A172 (cell line): ENCODE data around the gene DIP2A. TPM values are rescaled to one million over a fixed set of nuclear protein-coding genes. Genes with fewer than 3 reads are reported as not detected.
A peak's percentile ranks its signal among the peaks of the same experiment; 100 is the strongest.

Source experiments
- DNase-seq: peaks from one replicate; pipeline ENCODE4 v3.0.0-alpha.2; 2015; ENCODE audit warnings: low spot score
- total RNA-seq: library from RNA; depleted of rRNA; stranded (reverse); fragments of >200 nt; shearing (Covaris generic); gene quantifications from 2 replicates; pipeline ENCODE4 v1.2.3, GENCODE V29; 2014

DIP2A gene
- total RNA-seq, 1 experiment from 2014 or later, result 8.9 TPM

DNA sequence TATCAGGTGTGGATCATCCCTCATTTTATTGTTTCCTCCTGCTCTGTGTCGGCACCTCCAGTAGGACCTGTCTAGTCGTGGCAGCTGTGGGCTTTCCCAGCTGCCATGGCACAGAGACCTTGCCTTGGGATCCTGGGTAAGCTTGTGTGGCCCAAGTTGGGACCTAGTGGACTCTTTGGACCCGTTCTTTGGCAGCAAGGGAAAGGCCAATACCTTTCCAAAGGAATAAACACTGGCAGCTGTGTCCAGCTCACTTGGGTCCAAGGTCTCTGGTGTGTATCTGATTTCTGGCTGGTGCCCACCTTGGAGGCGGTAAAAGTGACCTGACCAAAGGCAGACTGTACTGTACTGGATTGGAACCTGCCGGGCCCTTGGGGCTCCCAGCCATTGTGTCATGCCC lies 21.8 kb downstream of the DIP2A start:
- DNase-seq, result no peak

DNA sequence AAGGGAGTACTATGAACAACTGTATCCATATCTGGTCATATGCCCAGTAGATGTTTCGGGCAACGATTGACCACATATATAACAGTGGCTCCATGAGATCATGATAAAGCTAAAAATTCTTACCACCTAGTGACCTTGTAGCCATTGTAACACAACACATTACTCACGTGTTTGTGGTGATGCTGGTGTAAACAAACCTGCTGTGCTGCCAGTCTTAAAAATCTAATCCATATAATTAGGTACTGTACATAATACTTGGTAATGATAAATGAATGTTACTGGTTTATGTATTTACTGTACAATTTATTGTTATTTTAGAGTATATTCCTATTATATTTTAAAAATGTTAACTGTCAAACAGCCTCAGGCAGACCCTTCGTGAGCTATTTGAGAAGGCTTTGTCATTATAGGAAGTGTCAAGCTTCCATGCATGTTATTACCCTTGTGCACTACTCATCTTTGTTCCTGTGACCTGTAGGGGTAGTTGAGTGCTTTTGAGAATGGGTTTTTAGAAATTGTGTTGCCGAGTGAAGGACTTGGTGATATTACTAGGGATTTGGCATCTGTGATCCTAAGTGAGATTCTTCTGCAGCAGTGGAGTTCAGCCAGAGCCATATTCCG lies 23.6 kb downstream of the DIP2A start:
- no peak for DNase-seq

DNA sequence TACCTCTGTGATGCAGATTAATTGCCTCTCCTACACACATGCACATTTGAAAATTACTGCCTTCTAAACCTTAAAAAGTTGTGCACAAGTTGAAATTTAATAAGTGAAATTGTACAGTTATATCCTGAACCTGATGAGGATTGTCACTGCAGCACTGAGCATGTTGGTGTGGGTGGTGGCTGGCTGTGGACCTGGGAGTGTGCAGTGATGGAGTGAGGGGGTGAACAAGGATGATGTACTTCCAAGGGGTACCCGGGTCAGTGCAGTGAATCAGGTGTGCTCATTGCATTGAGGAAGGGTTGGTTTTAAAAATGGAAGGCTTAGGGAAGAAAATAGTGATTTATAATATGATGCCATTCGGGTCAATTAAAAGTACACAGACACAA lies 24.1 kb downstream of the DIP2A start:
- DNase-seq, result no peak

DNA sequence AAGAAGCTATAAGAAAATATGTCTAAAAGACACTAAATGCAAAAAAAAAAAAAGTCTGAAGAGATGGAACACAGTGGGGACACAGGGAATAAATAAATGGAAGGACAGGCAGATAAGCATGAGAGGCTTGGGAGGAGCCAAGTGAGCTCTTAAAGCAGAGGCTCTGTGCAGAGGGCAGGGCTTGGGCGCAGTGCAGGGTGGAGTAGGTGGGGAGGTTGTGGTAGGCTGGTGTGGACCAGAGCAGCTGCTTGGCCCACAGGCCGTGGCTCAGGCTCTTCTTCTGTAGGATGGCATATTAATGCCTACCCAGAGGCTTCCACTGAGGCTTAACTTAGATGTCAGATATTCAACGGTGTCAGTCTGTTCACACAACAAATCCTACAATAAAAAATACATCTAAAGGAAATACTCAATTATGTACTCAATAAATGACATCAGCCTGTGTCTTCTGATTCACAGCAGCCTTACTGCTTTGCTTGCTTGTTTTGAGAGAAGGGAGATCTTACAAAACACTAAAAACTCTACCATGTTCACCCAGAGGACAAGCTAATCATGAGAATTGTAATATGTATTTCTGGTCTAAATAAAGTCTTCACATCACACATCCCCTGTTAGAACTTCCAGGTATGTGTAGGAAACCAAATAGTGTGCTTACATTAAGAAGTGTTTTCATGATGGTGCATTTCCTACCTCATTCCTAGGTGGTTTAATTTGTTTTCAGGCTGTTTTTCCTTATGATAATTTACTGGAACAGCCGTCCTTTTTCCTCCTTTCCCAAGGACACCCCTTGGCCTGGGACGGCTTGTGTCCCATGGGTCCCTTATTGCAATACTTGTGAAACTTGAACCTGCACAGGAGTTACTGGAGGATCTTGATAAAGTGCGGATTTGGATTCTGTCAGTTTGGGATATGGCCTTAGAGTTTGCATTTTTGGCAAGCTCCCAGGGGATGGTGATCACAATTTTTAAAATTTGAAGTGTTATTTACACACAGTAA lies 24.9 kb downstream of the DIP2A start:
- no peak for DNase-seq

DNA sequence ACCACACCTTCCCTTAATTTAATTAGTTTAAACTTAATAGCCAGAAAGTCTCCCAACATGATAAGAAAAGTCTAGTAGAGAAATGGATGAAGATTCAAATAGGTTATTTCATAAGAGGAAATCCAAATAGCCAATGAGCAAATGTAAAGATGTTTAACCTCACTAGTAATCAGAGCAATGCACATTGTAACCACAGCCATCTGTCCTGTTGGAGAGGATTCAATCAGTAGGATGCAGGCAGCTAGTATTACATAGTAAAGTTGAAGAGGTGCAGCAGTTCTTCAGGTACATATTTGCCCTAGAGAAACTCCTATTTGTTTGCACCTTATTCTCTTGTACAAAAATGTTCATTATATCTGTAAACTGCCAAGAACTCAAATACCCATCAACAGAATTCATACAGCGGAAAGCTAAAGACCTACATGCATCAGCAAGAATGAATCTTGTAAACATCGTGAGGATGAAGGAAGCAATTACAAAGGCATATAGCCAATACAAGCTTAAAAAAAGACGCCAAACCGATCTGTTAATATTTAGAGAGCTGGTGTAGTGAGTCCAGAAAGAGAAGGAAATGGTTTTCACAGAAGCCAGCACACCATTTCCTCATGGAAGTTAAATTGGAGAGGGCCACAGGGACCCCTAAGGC lies 27.9 kb downstream of the DIP2A start:
- DNase-seq, result no peak

DNA sequence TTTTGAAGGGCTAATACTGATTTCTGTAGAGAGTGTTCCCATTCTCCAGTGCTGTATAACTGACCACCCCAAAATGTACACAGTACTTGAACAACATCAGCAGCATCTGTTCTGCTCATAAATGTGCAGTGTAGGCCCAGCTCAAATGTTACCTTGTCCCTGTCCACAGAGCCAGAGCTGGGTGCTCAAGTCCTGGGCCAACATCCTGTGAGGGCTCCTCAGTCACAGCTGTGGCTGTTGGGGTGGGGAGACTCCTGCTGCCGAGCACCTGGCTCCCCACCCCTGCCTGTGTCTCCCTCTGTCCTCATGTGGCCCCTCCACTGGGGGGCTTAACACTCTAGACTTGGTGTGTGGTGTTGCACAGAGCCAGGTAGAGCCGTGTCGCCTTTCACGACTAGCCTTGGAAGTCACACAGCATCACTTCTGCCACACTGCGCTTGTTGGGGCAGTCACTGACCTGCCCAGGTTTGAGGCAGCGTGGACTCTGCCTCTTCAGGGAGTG lies 30.5 kb downstream of the DIP2A start:
- DNase-seq, result no peak

DNA sequence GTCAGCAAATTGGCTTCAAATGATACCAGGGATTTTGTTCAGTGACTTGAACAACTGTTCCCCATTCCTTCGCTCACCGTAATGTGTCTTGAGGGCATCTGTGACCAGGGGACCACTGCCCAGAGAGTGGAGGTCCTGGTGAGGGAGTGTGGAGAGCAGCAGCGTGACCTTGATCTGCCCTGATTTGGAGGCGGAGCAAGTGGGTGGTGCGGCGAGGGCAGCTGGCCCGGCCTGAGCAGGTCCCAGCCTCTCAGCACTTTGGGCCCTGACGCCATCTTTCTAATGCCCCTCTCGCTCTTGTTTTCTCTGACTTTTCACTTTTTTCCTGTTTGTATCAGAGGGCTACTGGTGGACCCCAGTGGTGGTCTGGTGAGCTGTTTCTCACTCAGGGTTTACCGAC lies 31.1 kb downstream of the DIP2A start:
- DNase-seq, result no peak

DNA sequence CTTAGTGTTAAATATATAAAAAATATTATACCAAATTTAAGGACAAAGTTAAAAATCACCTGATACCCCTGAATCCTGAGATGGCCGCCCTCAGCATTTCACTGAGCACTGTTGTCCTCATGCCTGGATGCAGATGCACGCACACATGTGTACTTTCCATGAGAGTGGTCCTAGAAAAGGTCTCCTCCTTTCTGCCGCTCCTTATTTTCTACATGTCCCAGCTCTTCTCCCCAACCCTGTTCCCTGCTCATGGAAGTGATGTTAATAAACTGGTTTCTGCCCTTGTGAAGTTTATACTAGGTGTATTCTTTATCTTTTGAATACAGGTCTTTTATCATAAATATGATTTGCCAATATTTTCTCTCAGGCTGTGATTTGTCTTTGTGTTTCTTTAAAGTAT lies 32.9 kb downstream of the DIP2A start:
- DNase-seq, result no peak

DNA sequence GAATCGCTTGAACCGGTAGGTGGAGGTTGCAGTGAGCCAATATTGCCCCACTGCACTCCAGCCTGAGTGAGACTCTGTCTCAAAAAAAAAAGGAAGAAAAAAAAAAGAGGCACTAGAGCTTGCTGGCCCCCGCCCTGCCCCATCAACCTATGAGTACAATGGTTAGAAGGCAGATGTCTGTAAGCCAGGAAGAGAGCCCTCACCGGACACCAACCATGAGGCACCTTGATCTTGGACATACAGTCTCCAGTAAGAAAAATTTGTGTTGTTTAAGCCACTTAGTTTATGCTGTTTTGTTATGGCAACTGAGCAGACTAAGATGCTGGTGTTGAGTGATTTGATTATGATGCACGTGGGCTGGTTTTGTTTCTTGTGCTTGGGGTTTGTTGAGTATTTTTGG lies 34.2 kb downstream of the DIP2A start:
- no peak for DNase-seq

DNA sequence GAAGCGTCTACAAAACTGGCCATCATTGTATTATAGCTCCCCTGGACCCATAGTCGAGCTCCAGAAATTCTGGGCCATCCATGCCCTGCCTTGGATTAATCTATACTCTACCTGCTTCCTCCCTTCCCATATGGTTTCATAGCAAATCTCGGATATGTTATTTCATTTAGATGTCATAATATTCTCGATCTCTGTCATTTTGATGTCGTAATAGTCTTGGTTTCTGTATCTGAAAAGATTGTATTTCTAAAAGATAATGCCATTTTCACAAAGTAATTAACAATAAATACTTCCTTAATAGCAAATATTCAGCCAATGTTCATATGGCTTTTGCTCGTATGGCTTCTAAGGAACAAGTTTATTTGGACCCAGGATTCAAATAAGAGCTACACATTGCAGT lies 35.1 kb downstream of the DIP2A start:
- DNase-seq, result no peak

DNA sequence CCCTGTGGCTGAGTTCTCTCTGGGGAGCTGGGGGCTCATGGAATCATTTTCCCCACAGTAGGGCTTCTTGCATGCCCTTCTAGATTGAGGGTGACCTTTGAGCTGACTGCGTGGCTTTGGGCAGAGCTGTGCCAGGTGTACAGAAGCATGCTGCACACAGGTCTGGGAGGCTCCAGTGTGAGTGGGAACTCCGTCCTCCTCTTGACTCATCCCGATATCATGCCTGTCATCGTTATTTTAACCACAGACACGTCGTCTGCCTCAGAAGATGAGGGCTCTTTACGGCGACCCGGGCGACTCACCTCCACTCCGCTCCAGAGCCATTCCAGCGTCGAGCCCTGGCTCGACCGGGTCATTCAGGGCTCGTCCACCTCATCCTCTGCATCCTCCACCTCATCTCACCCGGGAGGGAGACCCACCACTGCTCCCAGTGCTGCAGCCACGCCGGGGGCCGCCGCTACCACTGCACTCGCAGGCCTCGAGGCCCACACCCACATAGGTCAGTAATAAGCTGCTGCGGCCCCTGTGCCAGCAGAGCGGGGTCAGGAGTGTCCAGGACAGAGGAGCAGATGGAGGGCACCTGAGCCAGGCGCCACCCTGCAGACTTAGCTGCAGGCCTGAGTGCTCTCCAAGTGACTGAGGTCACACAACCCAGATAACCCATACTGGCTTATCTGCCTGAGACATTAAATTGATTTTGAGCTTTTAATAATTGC lies 39.8 kb downstream of the DIP2A start:
- peak; percentile 28 for DNase-seq

DNA sequence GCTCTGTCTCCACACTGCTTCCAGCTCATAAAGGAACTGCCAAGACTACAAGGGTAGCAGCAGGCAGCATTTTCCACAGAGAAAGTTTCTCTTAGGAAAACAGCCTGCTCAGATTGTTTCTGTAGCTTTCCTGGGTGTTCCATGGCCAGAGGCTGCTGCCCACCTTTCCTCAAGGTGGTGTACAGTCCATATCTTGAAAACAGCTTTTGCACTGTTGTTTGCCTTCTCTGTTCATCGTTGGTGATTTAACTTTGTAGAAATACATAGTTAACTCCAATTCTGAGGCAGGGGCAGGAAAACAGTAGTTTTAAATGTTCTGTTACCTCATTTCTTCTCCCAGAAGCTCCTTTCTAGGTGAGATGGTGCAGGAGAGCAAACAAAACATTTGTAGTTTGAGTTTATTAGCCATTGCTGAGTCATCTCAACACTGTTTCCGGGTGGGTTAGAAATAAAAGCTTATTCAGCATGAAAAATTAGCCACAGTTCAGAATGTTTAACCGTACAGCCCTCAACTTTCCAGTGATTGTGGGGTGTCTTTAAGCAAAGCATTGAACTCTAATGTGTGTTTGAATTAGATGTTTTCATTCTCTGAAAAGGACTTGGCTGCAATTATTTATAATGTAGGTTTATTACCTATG lies 41.7 kb downstream of the DIP2A start:
- DNase-seq, result peak; percentile 17

DNA sequence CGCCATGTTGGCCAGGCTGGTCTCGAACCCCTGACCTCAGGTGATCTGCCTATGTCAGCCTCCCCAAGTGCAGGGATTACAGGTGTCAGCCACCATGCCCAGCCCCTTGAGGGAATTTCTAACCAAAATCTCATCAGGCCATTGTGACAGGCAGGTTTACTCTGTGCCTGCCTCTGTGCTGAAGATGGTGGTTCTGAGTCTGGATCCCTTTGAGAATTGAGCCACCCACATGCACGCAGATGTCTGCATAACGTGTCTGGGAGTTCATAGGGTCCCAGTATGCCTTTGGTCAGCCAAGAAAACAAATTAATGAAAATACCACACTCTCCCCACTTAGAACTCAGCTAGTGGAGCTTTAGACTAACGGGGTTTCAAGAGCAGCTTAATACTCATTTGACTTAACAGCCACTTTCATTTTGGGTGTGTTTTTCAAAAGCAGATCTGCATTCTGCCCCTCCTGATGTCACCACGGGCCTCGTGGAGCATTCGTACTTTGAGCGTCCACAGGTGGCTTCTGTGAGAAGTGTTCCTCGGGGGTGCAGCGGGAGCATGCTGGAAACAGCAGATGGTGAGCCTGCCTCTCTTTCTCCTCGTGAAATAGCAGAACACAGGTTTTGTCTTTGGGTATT lies 45.3 kb downstream of the DIP2A start:
- DNase-seq, result no peak

DNA sequence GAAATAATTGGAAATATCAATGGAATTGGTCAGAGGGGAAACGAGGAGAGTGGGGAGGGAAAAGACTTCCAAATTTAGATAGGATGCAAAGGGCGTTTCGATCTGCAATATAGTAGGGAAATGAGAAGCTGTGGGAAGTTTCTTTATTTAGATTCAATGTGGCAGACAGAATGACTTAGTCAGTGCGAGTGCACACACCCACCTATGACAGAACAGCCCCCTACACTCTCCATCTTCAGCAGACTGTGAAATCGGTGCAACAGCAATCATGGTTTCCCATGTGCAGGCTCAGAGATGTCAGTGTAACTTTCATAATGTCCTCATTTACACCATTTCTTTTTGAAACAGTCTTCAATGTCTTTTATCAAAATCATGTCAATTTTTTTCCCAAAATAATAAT lies 46.0 kb downstream of the DIP2A start:
- no peak for DNase-seq

DNA sequence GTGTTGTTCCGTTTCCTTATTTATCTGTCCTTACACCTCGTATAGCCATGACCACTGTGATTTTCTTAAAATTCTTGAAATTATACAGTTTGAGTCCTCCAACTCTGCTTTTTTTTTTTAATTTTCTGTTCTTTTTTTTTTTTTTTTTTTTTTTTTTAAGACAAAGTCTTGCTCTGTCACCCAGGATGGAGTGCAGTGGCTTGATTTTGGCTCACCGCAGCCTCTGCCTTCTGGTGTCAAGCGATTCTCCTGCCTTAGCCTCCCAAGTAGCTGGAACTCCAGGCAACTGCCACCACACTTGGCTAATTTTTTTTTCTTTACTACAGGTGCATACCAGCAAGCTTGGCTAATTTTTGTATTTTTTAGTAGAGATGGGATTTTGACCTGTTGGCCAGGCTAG lies 48.9 kb downstream of the DIP2A start:
- DNase-seq, result no peak

DNA sequence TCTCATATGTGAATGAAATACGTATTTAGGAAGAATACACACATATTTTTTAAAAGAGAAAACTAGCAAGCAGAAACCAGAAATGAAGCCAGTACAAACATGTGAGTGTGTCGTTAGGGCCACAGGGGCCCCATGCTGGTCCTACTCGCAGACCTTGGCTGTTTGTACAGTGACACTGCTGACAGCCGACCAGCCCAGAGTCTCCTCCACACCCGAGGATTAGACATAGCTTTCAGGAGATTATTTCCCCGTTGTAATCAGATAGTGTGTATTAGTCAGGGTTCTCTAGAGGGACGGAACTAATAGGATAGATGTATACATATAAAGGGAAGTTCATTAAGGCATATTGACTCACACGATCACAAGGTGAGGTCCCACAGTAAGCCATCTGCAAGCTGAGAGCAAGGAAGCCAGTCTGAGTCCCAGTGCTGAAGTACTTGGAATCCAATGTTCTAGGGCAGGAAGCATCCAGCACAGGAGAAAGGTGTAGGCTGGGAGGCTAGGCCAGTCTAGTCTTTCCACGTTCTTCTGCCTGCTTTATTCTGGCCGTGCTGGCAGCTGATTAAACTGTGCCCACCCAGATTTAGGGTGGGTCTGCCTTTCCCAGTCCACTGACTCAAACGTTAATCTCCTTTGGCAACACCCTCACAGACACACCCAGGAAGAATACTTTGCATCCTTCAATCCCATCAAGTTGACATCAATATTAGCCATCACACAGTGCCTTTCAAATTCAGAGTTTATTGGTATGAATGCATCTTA lies 51.2 kb downstream of the DIP2A start:
- DNase-seq, result peak; percentile 63

DNA sequence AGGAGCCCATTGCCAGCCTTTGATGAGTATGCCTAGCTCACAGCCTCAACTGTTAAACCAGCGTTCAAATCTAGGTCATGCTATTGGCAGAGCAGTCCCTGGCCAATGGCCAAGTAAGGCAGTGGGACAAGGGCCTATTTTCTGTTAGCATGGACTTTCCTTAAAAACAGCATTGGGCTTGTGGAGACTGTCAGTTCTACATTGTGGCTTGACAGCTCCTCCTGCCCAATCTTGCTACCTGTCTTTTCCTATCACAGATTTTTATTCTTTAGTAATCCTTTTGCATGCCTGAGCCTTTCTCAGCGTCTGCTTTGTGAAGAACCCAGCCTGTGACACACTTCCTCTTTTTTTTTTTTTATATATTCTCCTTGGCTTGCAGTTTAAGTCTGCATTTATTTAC lies 56.4 kb downstream of the DIP2A start:
- no peak for DNase-seq

DNA sequence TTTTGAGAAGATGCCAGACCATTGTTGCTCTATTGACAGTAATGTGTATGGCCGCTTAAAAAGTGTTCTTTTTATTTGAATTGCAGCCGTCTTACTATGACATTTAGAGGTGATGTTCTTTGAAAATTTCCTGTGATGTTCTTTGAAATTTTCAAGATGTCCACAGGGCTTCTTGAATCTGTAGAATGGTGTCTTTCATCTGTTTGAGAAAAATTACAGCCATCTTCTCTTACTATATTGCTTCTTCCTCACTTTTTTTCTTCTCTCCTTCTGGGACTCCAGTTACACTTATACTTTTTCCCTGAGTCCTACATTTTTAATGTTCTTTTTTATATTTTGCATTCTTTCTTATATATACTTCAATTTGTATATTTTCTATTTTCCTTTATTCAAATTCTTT lies 57.4 kb downstream of the DIP2A start:
- DNase-seq, result no peak

DNA sequence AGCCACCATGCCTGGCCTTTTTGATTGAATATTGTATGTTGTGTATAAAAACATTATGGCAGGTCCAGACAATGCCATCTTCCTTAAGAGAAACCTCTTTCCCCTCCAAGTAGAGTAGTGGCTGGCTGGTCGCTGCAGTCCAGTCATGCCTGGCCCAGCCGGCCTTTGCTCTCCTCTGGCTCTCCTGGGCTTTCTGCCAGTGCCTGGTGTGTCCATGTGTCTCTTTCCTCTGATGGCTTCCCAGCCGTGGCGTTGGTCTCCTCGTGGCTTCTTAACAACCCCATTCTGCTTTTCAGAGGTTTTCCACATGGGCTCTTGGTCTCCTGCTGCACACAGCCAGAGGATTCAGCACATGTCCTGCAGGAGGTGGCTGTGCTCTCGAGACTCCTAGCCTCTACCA lies 58.7 kb downstream of the DIP2A start:
- DNase-seq, result no peak

DNA sequence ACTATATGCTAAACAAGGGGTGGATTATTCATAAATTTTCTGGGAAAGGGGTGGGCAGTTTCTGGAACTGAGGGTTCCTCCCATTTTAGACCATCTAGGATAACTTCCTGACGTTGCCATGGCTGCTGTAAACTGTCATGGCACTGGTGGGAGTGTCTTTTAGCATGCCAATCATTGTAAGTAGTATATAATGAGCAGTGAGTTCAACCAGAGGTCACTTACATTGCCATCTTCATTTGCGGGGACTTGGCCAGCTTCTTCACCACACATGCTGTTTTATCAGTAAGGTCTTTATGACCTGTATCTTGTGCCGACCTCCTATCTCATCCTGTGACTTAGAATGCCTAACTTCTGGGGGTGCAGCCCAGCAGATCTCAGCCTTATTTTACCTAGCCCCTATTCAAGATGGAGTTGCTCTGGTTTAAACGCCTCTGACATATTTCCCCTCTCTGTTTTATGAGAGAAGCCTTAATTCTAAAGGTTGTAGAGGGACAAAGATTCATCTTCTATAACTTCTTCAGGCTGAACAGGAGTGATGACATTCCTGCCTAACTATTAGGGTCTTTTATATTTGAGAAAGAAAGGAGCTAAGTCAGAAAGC lies 60.4 kb downstream of the DIP2A start:
- DNase-seq, result no peak
